Measurements from ENCODE around the gene P4HA3. TPM values are rescaled to one million over a fixed set of nuclear protein-coding genes. Genes with fewer than 3 reads are reported as not detected.
"Not testable (repeated sequence)": the region's sequence is repeated elsewhere in the genome, so short reads cannot be mapped to it uniquely, and the experiment has no call there.

Gene P4HA3
- total RNA-seq, 1 donor from 2014 or later, result 1.7 TPM

- Histone ChIP-seq H3K36me3 (peaks cover 0 to 10% of the 10 kb centered on the region in 2 donors), H3K4me1 (no peaks in the 10 kb centered on the region), H3K27ac (no peak overlapping the region), H3K9me3 (no peaks in the 10 kb centered on the region), H3K4me3 (no peak overlapping the region), H3K27me3 (no peaks in the 10 kb centered on the region)
- no peak for TF ChIP-seq POLR2A (IDR thresholded peaks at IDR 0.05)
- TF ChIP-seq CTCF (IDR thresholded peaks at IDR 0.05), result no peak
- no peak for TF ChIP-seq POLR2AphosphoS5 (IDR thresholded peaks at IDR 0.05; ENCODE audit: insufficient read depth in 1 of 2, low read depth in 1 of 2)
- no peak for DNase-seq (ENCODE audit: extremely low spot score in 2 of 2)
- intact Hi-C loops (cut with DNase I), result no loop called here
These were observed 20.9 kb upstream of the P4HA3 start for GRCh38 chr11:74332291-74332690.

- DNase-seq (ENCODE audit: extremely low spot score in 2 of 2); intact Hi-C loops (cut with DNase I); H3K27me3 ChIP-seq: not testable (repeated sequence)
These were observed 19.6 kb upstream of the P4HA3 start for GRCh38 chr11:74331000-74331399.

GRCh38 chr11:74330075-74330858 is 18.8 kb upstream of the P4HA3 start:
- Histone ChIP-seq H3K27ac (no peak overlapping the region), H3K4me3 (no peak overlapping the region), H3K4me1 (peaks cover 18% of the 10 kb centered on the region), H3K36me3 (no peaks in the 10 kb centered on the region), H3K9me3 (no peaks in the 10 kb centered on the region), H3K27me3 (no peaks in the 10 kb centered on the region)
- intact Hi-C loops (cut with DNase I), result no loop called here
- DNase-seq (ENCODE audit: extremely low spot score in 2 of 2), result no peak
- TF ChIP-seq CTCF (IDR thresholded peaks at IDR 0.05) (no peak), POLR2A (IDR thresholded peaks at IDR 0.05) (no peak), POLR2AphosphoS5 (IDR thresholded peaks at IDR 0.05; ENCODE audit: insufficient read depth in 1 of 2, low read depth in 1 of 2) (no peak)

More at GRCh38 chr11:74331000-74331399, 19.6 kb upstream of the P4HA3 start:
- H3K27ac ChIP-seq, H3K36me3 ChIP-seq, H3K9me3 ChIP-seq, H3K4me3 ChIP-seq: not testable (repeated sequence)
- H3K4me1 ChIP-seq, result peaks cover 11% of the 10 kb centered on the region

- intact Hi-C loops (cut with DNase I), result no loop called here
- no peaks in the 10 kb centered on the region for H3K27me3 ChIP-seq
- TF ChIP-seq POLR2AphosphoS5 (IDR thresholded peaks at IDR 0.05; ENCODE audit: insufficient read depth in 1 of 2, low read depth in 1 of 2) (no peak), CTCF (IDR thresholded peaks at IDR 0.05) (no peak), POLR2A (IDR thresholded peaks at IDR 0.05) (no peak)
These were observed 15.6 kb upstream of the P4HA3 start for GRCh38 chr11:74327076-74327475.

GRCh38 chr11:74326665-74327064 is 15.2 kb upstream of the P4HA3 start:
- intact Hi-C loops (cut with DNase I), result no loop called here

More at GRCh38 chr11:74327076-74327475, 15.6 kb upstream of the P4HA3 start:
- Histone ChIP-seq H3K36me3 (no peaks in the 10 kb centered on the region), H3K4me1 (peaks cover 26% of the 10 kb centered on the region), H3K27ac (no peak overlapping the region), H3K9me3 (no peaks in the 10 kb centered on the region), H3K4me3 (no peak overlapping the region)
- no peak for DNase-seq (ENCODE audit: extremely low spot score in 2 of 2)

More at GRCh38 chr11:74326665-74327064, 15.2 kb upstream of the P4HA3 start:
- Histone ChIP-seq H3K4me1 (peaks cover 31% of the 10 kb centered on the region), H3K27me3 (no peaks in the 10 kb centered on the region), H3K9me3 (no peaks in the 10 kb centered on the region), H3K4me3 (no peak overlapping the region), H3K27ac (peak overlapping the region; percentile 48), H3K36me3 (no peaks in the 10 kb centered on the region)
- no peak for TF ChIP-seq POLR2AphosphoS5 (IDR thresholded peaks at IDR 0.05; ENCODE audit: insufficient read depth in 1 of 2, low read depth in 1 of 2)
- TF ChIP-seq CTCF (IDR thresholded peaks at IDR 0.05), result no peak
- no peak for TF ChIP-seq POLR2A (IDR thresholded peaks at IDR 0.05)
- DNase-seq (ENCODE audit: extremely low spot score in 2 of 2), result no peak
